Hepatocyte (in vitro differentiated cells): ENCODE data around the gene ADAMTSL1. TPM values are rescaled to one million over a fixed set of nuclear protein-coding genes. Genes with fewer than 3 reads are reported as not detected.
"Not testable (repeated sequence)": the region's sequence is repeated elsewhere in the genome, so short reads cannot be mapped to it uniquely, and the experiment has no call there.

Source experiments
- DNase-seq: peaks from one replicate; pipeline ENCODE4 v3.0.0-alpha.2; 2016; ENCODE audit warnings: low spot score
- H2AFZ ChIP-seq: fragments of 200-600 bp; sonication (generic); 2 replicates; pipeline ENCODE4 v1.6.0; 2016; ENCODE audit warnings: antibody characterized with exemption, mild to moderate bottlenecking
- H3K27ac ChIP-seq: fragments of 200-600 bp; sonication (generic); 2 replicates; pipeline ENCODE4 v1.5.1; 2016; ENCODE audit warnings: mild to moderate bottlenecking
- H3K27me3 ChIP-seq: fragments of 200-600 bp; sonication (generic); 2 replicates; pipeline ENCODE4 v1.6.1; 2016
- H3K36me3 ChIP-seq: fragments of 200-600 bp; sonication (generic); replicated peaks from 2 replicates; pipeline ENCODE4 v1.5.1; 2016; ENCODE audit warnings: low read depth; ENCODE audit not compliant: insufficient read depth
- H3K4me1 ChIP-seq: fragments of 200-600 bp; sonication (generic); 2 replicates; pipeline ENCODE4 v1.5.1; 2016; ENCODE audit warnings: mild to moderate bottlenecking, moderate library complexity; ENCODE audit not compliant: insufficient read depth
- H3K4me2 ChIP-seq: fragments of 200-600 bp; sonication (generic); 2 replicates; pipeline ENCODE4 v1.6.0; 2016
- H3K4me3 ChIP-seq: fragments of 200-600 bp; sonication (generic); 2 replicates; pipeline ENCODE4 v1.5.1; 2016; ENCODE audit warnings: mild to moderate bottlenecking
- H3K79me2 ChIP-seq: fragments of 200-600 bp; sonication (generic); 2 replicates; pipeline ENCODE4 v1.6.0; 2017; ENCODE audit warnings: mild to moderate bottlenecking
- H3K9me2 ChIP-seq: fragments of 200-600 bp; sonication (generic); replicated peaks from 2 replicates; pipeline ENCODE4 v1.6.0; 2017; ENCODE audit warnings: mild to moderate bottlenecking; ENCODE audit not compliant: insufficient read depth
- H3K9me3 ChIP-seq: fragments of 200-600 bp; sonication (generic); 2 replicates; pipeline ENCODE4 v1.5.1; 2016; ENCODE audit warnings: low read depth, mild to moderate bottlenecking
- H4K20me1 ChIP-seq: fragments of 200-600 bp; sonication (generic); 2 replicates; pipeline ENCODE4 v1.6.0; 2016; ENCODE audit warnings: mild to moderate bottlenecking; ENCODE audit not compliant: insufficient read depth, poor library complexity, severe bottlenecking
- CTCF ChIP-seq: fragments of 200-600 bp; sonication (generic); IDR thresholded peaks from 2 replicates; pipeline ENCODE4 v1.5.1; 2016; ENCODE audit warnings: antibody characterized with exemption, mild to moderate bottlenecking; ENCODE audit not compliant: poor library complexity
- EZH2 ChIP-seq: fragments of 200-600 bp; sonication (generic); IDR thresholded peaks from 2 replicates; pipeline ENCODE4 v1.6.1; 2016; ENCODE audit warnings: antibody characterized with exemption, mild to moderate bottlenecking, borderline replicate concordance
- EZH2phosphoT487 ChIP-seq: fragments of 200-600 bp; sonication (generic); IDR thresholded peaks from one replicate; pipeline ENCODE4 v1.6.1; 2018; ENCODE audit warnings: antibody characterized with exemption, mild to moderate bottlenecking, low read depth, moderate library complexity; ENCODE audit not compliant: unreplicated experiment, severe bottlenecking
- WGBS: methylation state at CpG from one replicate; pipeline ENCODE4 v1.1.6; 2016; ENCODE audit warnings: low lambda C conversion rate; ENCODE audit errors: missing lambda C conversion rate; 5-methylcytosine and 5-hydroxymethylcytosine counted together
- polyA plus RNA-seq: library from polyadenylated mRNA; unstranded; fragments of >200 nt; fragmentation: Nextera tagmentation; extraction: Ambion mirVana; gene quantifications from 2 replicates; pipeline ENCODE4 v1.2.1, GENCODE V29; 2016
- total RNA-seq: library from RNA; depleted of rRNA; stranded (reverse); fragments of >200 nt; gene quantifications from 2 replicates; pipeline ENCODE4 v1.2.3, GENCODE V29; 2014

Gene ADAMTSL1
- total and polyA plus RNA-seq, 2 experiments from 2014 or later: 7.2 to 24.0 TPM

- no peak overlapping the region for H2AFZ ChIP-seq
- H3K27ac ChIP-seq: no peak overlapping the region
- no peaks in the 10 kb centered on the region for H4K20me1 ChIP-seq
- WGBS: 95% methylated on average over 3 of the region's 3 CpGs
- H3K9me3 ChIP-seq: peaks cover 6% of the 10 kb centered on the region
- H3K36me3 ChIP-seq: no peaks in the 10 kb centered on the region
- TF ChIP-seq EZH2phosphoT487 (no peak), EZH2 (no peak), CTCF (no peak)
- H3K4me1 ChIP-seq: no peaks in the 10 kb centered on the region
- H3K4me3 ChIP-seq: no peak overlapping the region
- no peaks in the 10 kb centered on the region for H3K9me2 ChIP-seq
- no peaks in the 10 kb centered on the region for H3K27me3 ChIP-seq
- H3K79me2 ChIP-seq: no peaks in the 10 kb centered on the region
- DNase-seq: no peak
- H3K4me2 ChIP-seq: no peak overlapping the region
These were observed 391.6 kb downstream of the ADAMTSL1 start for GRCh38 chr9:18865542-18865941.

DNA sequence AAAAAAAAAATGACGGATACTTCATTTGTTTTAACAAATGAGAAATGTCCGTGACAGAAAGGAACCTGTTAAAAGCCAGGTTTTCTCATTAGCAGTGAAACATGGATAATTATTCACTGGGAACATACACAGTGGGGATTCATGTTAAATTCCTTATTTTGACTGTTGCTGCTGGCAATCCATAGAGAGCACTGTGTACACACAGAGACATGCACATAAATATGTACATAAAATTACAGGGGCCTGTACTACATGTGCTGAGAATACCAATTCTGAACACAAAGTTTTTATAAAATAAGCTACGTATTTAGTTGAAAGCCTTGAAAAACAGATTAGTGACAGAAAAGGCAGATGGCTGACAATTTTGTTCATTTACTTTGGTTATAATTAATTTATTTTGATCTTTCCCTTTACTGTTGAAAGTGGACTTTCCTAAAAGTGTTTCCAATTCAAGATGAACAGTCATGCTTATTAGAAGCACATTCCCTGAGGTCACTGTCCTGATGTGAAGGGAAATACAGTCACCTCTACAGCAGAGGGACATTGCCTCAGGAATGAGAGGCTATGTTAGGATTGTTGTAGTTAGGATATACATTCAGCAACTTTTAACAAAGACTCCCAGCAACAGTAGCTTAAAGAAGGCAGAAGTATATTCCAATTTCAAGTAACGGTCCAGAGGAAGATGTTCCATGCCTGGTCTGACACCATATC lies 392.3 kb downstream of the ADAMTSL1 start:
- DNase-seq: no peak
- H3K4me1 ChIP-seq: no peaks in the 10 kb centered on the region
- H3K36me3 ChIP-seq: no peaks in the 10 kb centered on the region
- no peaks in the 10 kb centered on the region for H4K20me1 ChIP-seq
- no peak overlapping the region for H3K4me2 ChIP-seq
- H3K27me3 ChIP-seq: no peaks in the 10 kb centered on the region
- H3K27ac ChIP-seq: no peak overlapping the region
- peaks cover 7% of the 10 kb centered on the region for H3K9me3 ChIP-seq
- no peaks in the 10 kb centered on the region for H3K9me2 ChIP-seq
- H3K79me2 ChIP-seq: no peaks in the 10 kb centered on the region
- no peak overlapping the region for H2AFZ ChIP-seq
- 85% methylated on average over 4 of the region's 4 CpGs for WGBS
- TF ChIP-seq EZH2 (no peak), EZH2phosphoT487 (no peak), CTCF (no peak)
- no peak overlapping the region for H3K4me3 ChIP-seq

DNA sequence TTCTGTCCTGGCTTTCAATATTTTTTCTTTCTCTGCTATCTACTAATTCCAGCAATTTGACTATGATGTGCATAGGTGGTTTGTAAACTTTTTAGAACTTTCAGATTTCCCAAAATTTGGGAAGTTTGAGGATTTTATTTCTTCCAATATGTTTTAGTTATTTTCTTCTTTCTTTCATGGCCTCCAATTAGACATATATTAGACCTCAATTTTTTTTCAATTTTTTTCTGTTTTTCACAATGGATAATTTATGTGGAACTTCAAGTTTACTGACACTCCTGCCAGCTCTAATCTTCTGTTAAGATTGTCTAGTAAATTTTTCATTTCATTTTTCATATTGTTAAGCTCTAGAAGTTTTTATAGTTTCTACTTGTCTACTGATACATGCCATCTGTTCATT lies 395.8 kb downstream of the ADAMTSL1 start:
- no peaks in the 10 kb centered on the region for H3K36me3 ChIP-seq
- H2AFZ ChIP-seq: no peak overlapping the region
- H3K4me2 ChIP-seq: no peak overlapping the region
- H4K20me1 ChIP-seq: no peaks in the 10 kb centered on the region
- H3K9me2 ChIP-seq: no peaks in the 10 kb centered on the region
- no peak for DNase-seq
- peaks cover 7% of the 10 kb centered on the region for H3K9me3 ChIP-seq
- H3K4me1 ChIP-seq: no peaks in the 10 kb centered on the region
- H3K27me3 ChIP-seq: no peaks in the 10 kb centered on the region
- H3K79me2 ChIP-seq: no peaks in the 10 kb centered on the region
- no peak overlapping the region for H3K4me3 ChIP-seq
- TF ChIP-seq EZH2: no peak
- no peak for TF ChIP-seq CTCF
- TF ChIP-seq EZH2phosphoT487: no peak
- H3K27ac ChIP-seq: no peak overlapping the region

GRCh38 chr9:18874069-18874468 lies 400.1 kb downstream of the ADAMTSL1 start:
- H2AFZ ChIP-seq: no peak overlapping the region
- no peak for DNase-seq
- peaks cover 7% of the 10 kb centered on the region for H3K9me3 ChIP-seq
- no peak overlapping the region for H3K4me3 ChIP-seq
- no peaks in the 10 kb centered on the region for H3K36me3 ChIP-seq
- H3K79me2 ChIP-seq: no peaks in the 10 kb centered on the region
- no peaks in the 10 kb centered on the region for H3K4me1 ChIP-seq
- TF ChIP-seq EZH2phosphoT487 (no peak), CTCF (no peak), EZH2 (no peak)
- H3K4me2 ChIP-seq: no peak overlapping the region
- H4K20me1 ChIP-seq: no peaks in the 10 kb centered on the region
- 97% methylated on average over 4 of the region's 4 CpGs for WGBS
- no peaks in the 10 kb centered on the region for H3K9me2 ChIP-seq
- no peaks in the 10 kb centered on the region for H3K27me3 ChIP-seq
- no peak overlapping the region for H3K27ac ChIP-seq

DNA sequence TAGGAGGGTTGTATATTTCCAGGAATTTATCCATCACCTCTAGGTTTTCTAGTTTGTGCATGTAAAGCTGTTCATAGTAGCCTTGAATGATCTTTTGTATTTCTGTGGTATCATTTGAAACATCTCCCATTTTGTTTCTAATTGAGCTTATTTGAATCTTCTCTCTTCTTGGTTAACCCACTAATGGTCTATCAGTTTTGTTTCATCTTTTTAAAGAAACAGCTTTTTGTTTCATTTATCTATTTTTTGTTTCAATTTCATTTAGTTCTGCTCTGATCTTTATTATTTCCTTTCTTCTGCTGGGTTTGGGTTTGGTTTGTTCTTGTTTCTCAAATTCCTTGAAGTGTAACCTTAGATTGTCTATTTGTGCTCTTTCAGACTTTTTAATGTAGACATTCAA lies 401.0 kb downstream of the ADAMTSL1 start:
- not testable (repeated sequence) for H3K79me2 ChIP-seq, H3K4me2 ChIP-seq, H3K27me3 ChIP-seq, H3K4me1 ChIP-seq, DNase-seq, H3K9me2 ChIP-seq, H3K27ac ChIP-seq, H3K4me3 ChIP-seq, H3K9me3 ChIP-seq, H2AFZ ChIP-seq, H4K20me1 ChIP-seq, H3K36me3 ChIP-seq
